22Rv1 (cell line): Measurements from ENCODE around the gene CD207.

ENCODE experiments used
- H3K27ac ChIP-seq: fragments of 450-650 bp; 2 replicates; pipeline ENCODE4 v1.5.1; 2017
- ZFX ChIP-seq: fragments of 450-650 bp; IDR thresholded peaks from 2 replicates; pipeline ENCODE4 v1.6.1; 2017; ENCODE audit warnings: antibody characterized with exemption, borderline replicate concordance
- TF ChIP-seq, protein P1 (sequence below): fragments of 450-650 bp; IDR thresholded peaks from 2 replicates; pipeline ENCODE4 v1.5.1; 2017; ENCODE audit warnings: mild to moderate bottlenecking

The CD207 gene

DNA sequence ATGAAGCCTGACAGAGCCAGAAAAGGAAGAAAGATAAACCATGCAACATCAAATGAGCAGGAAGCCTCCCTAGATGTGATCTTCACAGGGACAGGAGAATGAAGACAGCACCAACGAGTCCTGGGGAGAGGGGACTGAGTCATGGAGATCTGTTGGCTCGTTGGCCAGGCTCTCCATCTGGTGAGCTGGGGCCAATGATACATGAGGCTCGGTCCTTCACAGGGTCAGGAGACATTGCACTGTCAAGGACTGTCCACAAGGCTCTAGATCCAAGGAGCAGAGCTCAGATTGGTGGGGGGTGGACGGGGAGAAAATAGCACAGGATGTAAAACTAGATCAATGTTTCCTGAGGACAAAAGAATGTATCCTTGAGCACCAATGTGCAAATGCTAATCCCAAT, 735 bp downstream of the CD207 start:
- TF ChIP-seq ZFX: no peak
- TF ChIP-seq, protein P1, sequence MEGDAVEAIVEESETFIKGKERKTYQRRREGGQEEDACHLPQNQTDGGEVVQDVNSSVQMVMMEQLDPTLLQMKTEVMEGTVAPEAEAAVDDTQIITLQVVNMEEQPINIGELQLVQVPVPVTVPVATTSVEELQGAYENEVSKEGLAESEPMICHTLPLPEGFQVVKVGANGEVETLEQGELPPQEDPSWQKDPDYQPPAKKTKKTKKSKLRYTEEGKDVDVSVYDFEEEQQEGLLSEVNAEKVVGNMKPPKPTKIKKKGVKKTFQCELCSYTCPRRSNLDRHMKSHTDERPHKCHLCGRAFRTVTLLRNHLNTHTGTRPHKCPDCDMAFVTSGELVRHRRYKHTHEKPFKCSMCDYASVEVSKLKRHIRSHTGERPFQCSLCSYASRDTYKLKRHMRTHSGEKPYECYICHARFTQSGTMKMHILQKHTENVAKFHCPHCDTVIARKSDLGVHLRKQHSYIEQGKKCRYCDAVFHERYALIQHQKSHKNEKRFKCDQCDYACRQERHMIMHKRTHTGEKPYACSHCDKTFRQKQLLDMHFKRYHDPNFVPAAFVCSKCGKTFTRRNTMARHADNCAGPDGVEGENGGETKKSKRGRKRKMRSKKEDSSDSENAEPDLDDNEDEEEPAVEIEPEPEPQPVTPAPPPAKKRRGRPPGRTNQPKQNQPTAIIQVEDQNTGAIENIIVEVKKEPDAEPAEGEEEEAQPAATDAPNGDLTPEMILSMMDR: no peak

DNA sequence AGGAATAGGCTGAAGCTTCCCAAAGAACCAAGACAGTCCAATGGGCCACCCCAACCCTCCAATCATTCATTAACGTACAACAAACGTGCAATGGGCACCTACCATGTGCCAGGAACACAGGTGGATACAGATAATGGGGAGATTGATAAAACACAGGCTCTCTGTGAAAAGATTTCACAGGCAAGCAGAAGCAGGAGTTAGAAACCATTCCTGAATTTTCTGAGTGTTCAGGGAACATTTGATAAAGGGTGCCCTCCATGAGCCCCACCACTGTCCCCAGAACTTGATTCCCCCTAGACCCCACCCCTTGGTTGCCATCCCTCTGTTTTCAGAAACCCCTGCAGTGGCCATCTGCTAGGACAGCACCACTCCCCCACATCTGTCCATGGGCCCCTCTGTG, 1.5 kb downstream of the CD207 start:
- no peak for TF ChIP-seq ZFX
- TF ChIP-seq, protein P1: no peak
- H3K27ac ChIP-seq: no peak overlapping the region

More for the DNA sequence above, 735 bp downstream of the CD207 start:
- H3K27ac ChIP-seq: no peak overlapping the region

DNA sequence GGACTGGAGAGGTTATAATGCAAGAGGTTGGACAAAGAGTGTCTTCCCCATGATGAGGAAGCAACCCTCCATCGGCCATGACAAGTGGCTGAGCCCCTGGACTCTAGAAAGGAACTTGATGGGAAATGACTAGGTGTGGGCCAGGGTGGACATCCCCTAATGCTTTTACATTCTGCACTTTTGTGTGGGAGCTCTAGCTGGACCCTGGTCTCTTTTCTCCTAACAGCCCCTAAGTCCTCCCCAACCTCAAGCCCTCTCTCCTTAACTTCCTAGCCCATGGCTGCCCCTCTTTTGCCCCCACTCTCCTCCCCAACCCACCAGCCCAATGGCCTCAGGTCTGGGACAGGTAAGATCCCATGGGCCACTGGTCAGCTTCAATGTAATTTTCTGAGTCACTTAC, 2.4 kb downstream of the CD207 start:
- TF ChIP-seq ZFX: no peak
- TF ChIP-seq, protein P1: no peak
- H3K27ac ChIP-seq: no peak overlapping the region

DNA sequence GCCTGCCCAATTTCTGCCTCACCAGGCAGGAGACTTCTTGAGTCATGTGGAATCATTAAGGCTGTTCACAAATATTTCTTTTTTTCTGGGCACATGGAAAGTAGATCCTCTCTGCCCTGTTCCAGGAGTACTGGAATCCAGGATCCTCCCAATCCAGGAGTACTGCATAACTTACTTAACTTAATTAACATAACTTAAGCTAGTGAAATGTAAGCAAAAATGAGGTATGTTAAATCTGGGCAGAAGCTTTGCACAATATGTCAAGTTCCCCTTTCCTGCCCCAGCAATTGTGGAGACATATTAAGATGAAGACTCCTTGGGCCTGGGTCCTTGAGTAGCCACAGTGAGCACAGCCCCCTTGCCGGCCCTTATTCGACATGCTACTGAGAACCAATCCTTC, 3.2 kb downstream of the CD207 start:
- H3K27ac ChIP-seq: no peak overlapping the region
- TF ChIP-seq, protein P1: no peak
- no peak for TF ChIP-seq ZFX

DNA sequence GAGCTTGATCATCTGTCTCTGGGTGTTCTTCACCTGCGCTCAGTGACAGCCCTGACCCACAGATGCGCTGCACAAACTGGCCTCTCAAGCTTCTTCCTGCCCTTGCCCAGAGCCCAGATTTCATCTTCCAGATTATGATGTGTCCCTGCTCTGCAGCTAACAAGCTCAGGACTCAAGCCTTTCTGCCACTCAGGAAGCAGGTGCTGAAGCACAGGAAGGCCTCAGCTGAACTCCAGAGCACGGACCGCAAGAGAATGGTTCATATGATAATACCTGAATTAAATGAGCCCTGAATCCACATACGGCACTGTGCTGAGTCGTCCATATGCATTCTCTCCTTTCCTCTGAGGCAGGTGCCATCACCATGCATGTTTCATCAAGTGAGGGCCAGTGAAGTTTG, 3.8 kb downstream of the CD207 start:
- H3K27ac ChIP-seq: no peak overlapping the region
- TF ChIP-seq ZFX: no peak
- TF ChIP-seq, protein P1: no peak

DNA sequence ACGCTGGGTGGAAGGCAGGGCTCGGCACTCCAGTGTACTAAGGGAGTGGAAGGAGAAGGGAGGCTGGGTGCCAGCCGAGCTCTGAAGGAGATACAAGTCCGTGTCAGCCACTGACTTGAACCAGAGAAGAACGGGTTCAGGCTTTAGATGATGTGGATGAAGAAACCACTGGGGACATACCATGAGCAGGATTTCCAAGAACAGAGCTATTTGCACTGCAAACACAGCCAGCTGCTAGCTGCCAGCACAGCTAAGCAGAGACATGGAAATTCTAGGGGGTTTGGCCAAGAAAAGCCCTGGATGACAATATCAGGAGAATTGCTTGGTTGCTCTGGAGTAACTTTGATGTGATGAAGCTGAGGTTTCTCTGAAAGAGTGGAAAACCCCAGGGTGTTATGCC, 5.2 kb downstream of the CD207 start:
- TF ChIP-seq ZFX: no peak
- TF ChIP-seq, protein P1: no peak
- H3K27ac ChIP-seq: no peak overlapping the region

DNA sequence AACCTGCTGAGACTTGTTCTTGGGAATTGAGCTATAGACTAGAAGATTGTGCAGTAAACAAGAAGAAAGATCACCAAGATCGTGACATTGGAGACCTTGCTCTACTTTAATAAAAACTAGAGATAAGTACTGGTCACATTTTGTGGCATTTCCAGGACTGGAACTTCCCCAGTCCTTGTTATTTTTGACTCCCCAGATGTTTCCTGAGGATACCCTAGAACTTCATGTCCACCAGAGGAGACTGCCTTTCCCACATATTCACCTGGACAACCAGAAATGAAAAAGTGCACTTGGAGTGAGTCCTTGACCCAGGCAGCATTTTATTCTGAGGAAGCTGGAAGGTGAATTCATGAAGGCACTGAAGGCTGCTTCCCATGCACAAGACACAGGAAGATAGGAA, 5.7 kb downstream of the CD207 start:
- H3K27ac ChIP-seq: no peak overlapping the region
- no peak for TF ChIP-seq ZFX
- TF ChIP-seq, protein P1: no peak
